OCI-LY1 (cell line): ENCODE results near the gene TMEM45B.
"Not testable (repeated sequence)": the region's sequence is repeated elsewhere in the genome, so short reads cannot be mapped to it uniquely, and the experiment has no call there.

ENCODE experiments used
- H2AFZ ChIP-seq: fragments of 200-600 bp; sonication (generic), shearing (Covaris generic); 2 replicates; pipeline ENCODE4 v1.6.0; 2014; ENCODE audit warnings: antibody characterized with exemption, mild to moderate bottlenecking, low read length
- H3F3A ChIP-seq: fragments of 200-600 bp; sonication (generic), shearing (Covaris generic); 2 replicates; pipeline ENCODE4 v1.6.0; 2014; ENCODE audit warnings: mild to moderate bottlenecking, antibody characterized with exemption, low read length, moderate library complexity; ENCODE audit not compliant: insufficient read depth
- H3K27ac ChIP-seq: fragments of 200-600 bp; sonication (generic); 2 replicates; pipeline ENCODE4 v1.5.1; 2014; ENCODE audit warnings: low read length, mixed run types, mild to moderate bottlenecking, low read depth; ENCODE audit not compliant: poor library complexity, severe bottlenecking
- H3K27me3 ChIP-seq: fragments of 200-600 bp; sonication (generic); 2 replicates; pipeline ENCODE4 v1.6.0; 2014; ENCODE audit warnings: antibody characterized with exemption, mild to moderate bottlenecking, low read length, moderate library complexity; ENCODE audit not compliant: insufficient read depth
- H3K36me3 ChIP-seq: fragments of 200-600 bp; sonication (generic); 2 replicates; pipeline ENCODE4 v1.6.1; 2014; ENCODE audit warnings: mild to moderate bottlenecking, antibody characterized with exemption, low read length, moderate library complexity, mixed read lengths; ENCODE audit not compliant: insufficient read depth
- H3K4me1 ChIP-seq: fragments of 200-600 bp; sonication (generic); 2 replicates; pipeline ENCODE4 v1.5.1; 2014; ENCODE audit warnings: mild to moderate bottlenecking, low read length, moderate library complexity; ENCODE audit not compliant: insufficient read depth, severe bottlenecking
- H3K4me2 ChIP-seq: fragments of 200-600 bp; sonication (generic), shearing (Covaris generic); 2 replicates; pipeline ENCODE4 v1.6.1; 2014; ENCODE audit warnings: low read length
- H3K4me3 ChIP-seq: fragments of 200-600 bp; sonication (generic); 2 replicates; pipeline ENCODE4 v1.5.1; 2014; ENCODE audit warnings: low read length, low read depth, mild to moderate bottlenecking, mixed read lengths; ENCODE audit not compliant: poor library complexity, severe bottlenecking
- H3K79me2 ChIP-seq: fragments of 200-600 bp; shearing (Covaris generic); 2 replicates; pipeline ENCODE4 v1.6.1; 2016; ENCODE audit warnings: mixed run types, low read length, mixed read lengths; ENCODE audit not compliant: insufficient read depth
- H3K9ac ChIP-seq: fragments of 200-600 bp; sonication (generic), shearing (Covaris generic); 2 replicates; pipeline ENCODE4 v1.6.1; 2014; ENCODE audit warnings: mild to moderate bottlenecking, low read length, mixed read lengths
- H3K9me2 ChIP-seq: fragments of 200-600 bp; sonication (generic), shearing (Covaris generic); 2 replicates; pipeline ENCODE4 v1.6.1; 2014; ENCODE audit warnings: low read depth, mild to moderate bottlenecking, low read length, mixed read lengths
- H3K9me3 ChIP-seq: fragments of 200-600 bp; shearing (Covaris generic); 2 replicates; pipeline ENCODE4 v1.6.1; 2014; ENCODE audit warnings: low read length, mixed read lengths
- H4K20me1 ChIP-seq: fragments of 200-600 bp; sonication (generic), shearing (Covaris generic); 2 replicates; pipeline ENCODE4 v1.6.0; 2016; ENCODE audit warnings: mild to moderate bottlenecking, low read length; ENCODE audit not compliant: insufficient read depth
- CTCF ChIP-seq: fragments of 200-600 bp; sonication (generic), shearing (Covaris generic); IDR thresholded peaks from 2 replicates; pipeline ENCODE4 v1.5.1; 2017; ENCODE audit warnings: mild to moderate bottlenecking, antibody characterized with exemption, low read length, moderate library complexity, mixed read lengths
- EZH2 ChIP-seq: fragments of 200-600 bp; sonication (generic), shearing (Covaris generic); IDR thresholded peaks from 2 replicates; pipeline ENCODE4 v1.8.0; 2017; ENCODE audit warnings: borderline replicate concordance, mixed run types, mild to moderate bottlenecking, antibody characterized with exemption, low read length, moderate library complexity, mixed read lengths

Gene TMEM45B

GRCh38 chr11:129778877-129779276 is 36.8 kb upstream of the TMEM45B start:
- no peak overlapping the region for H3K27ac ChIP-seq

GRCh38 chr11:129779342-129779741 is 36.3 kb upstream of the TMEM45B start:
- Histone ChIP-seq H3K4me2 (no peak overlapping the region), H4K20me1 (no peaks in the 10 kb centered on the region), H3K9me2 (no peaks in the 10 kb centered on the region), H2AFZ (no peak overlapping the region), H3K27me3 (no peaks in the 10 kb centered on the region), H3K4me3 (no peak overlapping the region), H3K27ac (no peak overlapping the region), H3F3A (no peaks in the 10 kb centered on the region), H3K9me3 (no peaks in the 10 kb centered on the region), H3K4me1 (no peaks in the 10 kb centered on the region), H3K36me3 (no peaks in the 10 kb centered on the region), H3K79me2 (no peaks in the 10 kb centered on the region), H3K9ac (no peak overlapping the region)
- TF ChIP-seq CTCF: no peak

More at GRCh38 chr11:129778877-129779276, 36.8 kb upstream of the TMEM45B start:
- TF ChIP-seq EZH2 (no peak), CTCF (no peak)
- Histone ChIP-seq H3K79me2 (no peaks in the 10 kb centered on the region), H3K4me3 (no peak overlapping the region), H2AFZ (no peak overlapping the region), H3K9me2 (no peaks in the 10 kb centered on the region), H3K4me2 (no peak overlapping the region), H3K9me3 (no peaks in the 10 kb centered on the region), H3K9ac (no peak overlapping the region), H3F3A (no peaks in the 10 kb centered on the region), H3K27me3 (no peaks in the 10 kb centered on the region), H3K36me3 (no peaks in the 10 kb centered on the region), H3K4me1 (no peaks in the 10 kb centered on the region), H4K20me1 (no peaks in the 10 kb centered on the region)

GRCh38 chr11:129785383-129786111 is 30.1 kb upstream of the TMEM45B start:
- no peaks in the 10 kb centered on the region for H3K79me2 ChIP-seq
- no peak overlapping the region for H3K4me2 ChIP-seq
- TF ChIP-seq EZH2 (no peak), CTCF (peak; percentile 13; the same call in 1 of the 2 replicates)
- no peaks in the 10 kb centered on the region for H3F3A ChIP-seq
- no peak overlapping the region for H3K27ac ChIP-seq
- H3K9ac ChIP-seq: no peak overlapping the region
- H3K4me3 ChIP-seq: no peak overlapping the region
- no peaks in the 10 kb centered on the region for H3K27me3 ChIP-seq
- no peaks in the 10 kb centered on the region for H3K9me3 ChIP-seq
- no peaks in the 10 kb centered on the region for H3K4me1 ChIP-seq
- H2AFZ ChIP-seq: no peak overlapping the region
- no peaks in the 10 kb centered on the region for H3K9me2 ChIP-seq
- H3K36me3 ChIP-seq: no peaks in the 10 kb centered on the region
- no peaks in the 10 kb centered on the region for H4K20me1 ChIP-seq

GRCh38 chr11:129786112-129786416 is 29.6 kb upstream of the TMEM45B start:
- H3K36me3 ChIP-seq, H2AFZ ChIP-seq, H3K4me1 ChIP-seq, H4K20me1 ChIP-seq, H3K9me2 ChIP-seq, H3K9me3 ChIP-seq, H3K27ac ChIP-seq, H3K4me3 ChIP-seq, H3K27me3 ChIP-seq, H3K9ac ChIP-seq, H3F3A ChIP-seq, H3K4me2 ChIP-seq, H3K79me2 ChIP-seq: not testable (repeated sequence)
